HCT116 (cell line): Measurements from ENCODE around the gene HPCAL1. TPM values are rescaled to one million over a fixed set of nuclear protein-coding genes. Genes with fewer than 3 reads are reported as not detected.

Source experiments
- ATAC-seq: fragments of 200-7000 bp; cut with Tn5 transposase; 2 replicates; pipeline ENCODE4 v1.9.1; 2020; ENCODE audit warnings: mild to moderate bottlenecking, moderate library complexity
- BruUV-seq: library from RNA; stranded (reverse); fragments of 400-500 nt; replicated peaks from 2 replicates; lab custom pipeline; 2021; lab: Mats Ljungman, UMichigan
- CTCF ChIA-PET: fragments of 300-600 bp; sonication (Branson Sonifier 250); formaldehyde crosslinking; loops from one replicate; lab custom pipeline; 2021; ENCODE audit warnings: antibody characterized with exemption; lab: Charles Lee
- POLR2A ChIA-PET: fragments of 300-600, 350-600 bp; sonication (Branson Sonifier 250); formaldehyde crosslinking; loops from one replicate; lab custom pipeline; 2021; ENCODE audit warnings: antibody characterized with exemption; lab: Charles Lee
- RAD21 ChIA-PET, 2 experiments: fragments of 300-600 bp; sonication (Branson Sonifier 250); formaldehyde crosslinking; loops; one replicate each; lab custom pipeline; 2023; ENCODE audit warnings: low total read pairs in 2 of 2; ENCODE audit not compliant: uncharacterized antibody in 2 of 2, unreplicated experiment in 2 of 2, low non-redundant PET in 1 of 2; lab: Charles Lee
- DNase-seq: peaks from one replicate; pipeline ENCODE4 v3.0.0-alpha.2; 2010; ENCODE audit warnings: low read depth, low spot score
- H2AFZ ChIP-seq: fragments of 200-600 bp; shearing (Covaris generic), sonication (generic); 2 replicates; pipeline ENCODE4 v1.6.1; 2017; ENCODE audit warnings: low read depth, mixed run types, mixed read lengths, antibody characterized with exemption, low read length; ENCODE audit not compliant: poor library complexity, severe bottlenecking
- H3K27ac ChIP-seq: 2 replicates; pipeline ENCODE4 v1.5.1; 2012; ENCODE audit warnings: low read depth, low read length
- H3K27me3 ChIP-seq: fragments of 200-600 bp; sonication (generic); 2 replicates; pipeline ENCODE4 v1.6.1; 2016; ENCODE audit warnings: mixed run types, low read length, mixed read lengths; ENCODE audit not compliant: insufficient read depth
- H3K36me3 ChIP-seq, 2 experiments: fragments of 200-500 bp in 1 of 2; fragments of 200-600 bp in 1 of 2; sonication (Bioruptor generic) in 1 of 2; sonication (generic) in 1 of 2; 2 replicates each; pipeline versions ENCODE4 v1.5.1 to v1.6.1; 2014 to 2016; ENCODE audit warnings: low read length in 2 of 2, inconsistent platforms in 1 of 2, mixed read lengths in 1 of 2, mixed run types in 1 of 2; ENCODE audit not compliant: insufficient read depth in 2 of 2, control insufficient read depth in 1 of 2
- H3K4me1 ChIP-seq, 2 experiments: fragments of 200-600 bp in 1 of 2; sonication (generic) in 1 of 2; 2 replicates each; pipeline versions ENCODE4 v1.5.1 to v1.6.1; 2012 to 2017; ENCODE audit warnings: low read length in 2 of 2, inconsistent platforms in 1 of 2, mild to moderate bottlenecking in 1 of 2, mixed read lengths in 1 of 2, mixed run types in 1 of 2, moderate library complexity in 1 of 2; ENCODE audit not compliant: insufficient read depth in 2 of 2, control insufficient read depth in 1 of 2
- H3K4me2 ChIP-seq: fragments of 200-600 bp; sonication (generic); 2 replicates; pipeline ENCODE4 v1.6.1; 2017; ENCODE audit warnings: mixed run types, low read length, mixed read lengths
- H3K4me3 ChIP-seq, 2 experiments: fragments of 200-600 bp in 1 of 2; sonication (generic) in 1 of 2; replicated peaks in 1 of 2; 2 replicates each; pipeline ENCODE4 v1.5.1; 2011 to 2016; ENCODE audit warnings: low read length in 2 of 2, control low read depth in 1 of 2, low read depth in 1 of 2, mild to moderate bottlenecking in 1 of 2, mixed read lengths in 1 of 2, mixed run types in 1 of 2
- H3K79me2 ChIP-seq: fragments of 200-600 bp; sonication (generic); 2 replicates; pipeline ENCODE4 v1.6.1; 2017; ENCODE audit warnings: mild to moderate bottlenecking, mixed run types, low read length, moderate library complexity, mixed read lengths; ENCODE audit not compliant: insufficient read depth
- H3K9ac ChIP-seq: fragments of 200-600 bp; sonication (generic); 2 replicates; pipeline ENCODE4 v1.6.1; 2016; ENCODE audit warnings: low read length, mixed read lengths
- H3K9me2 ChIP-seq: fragments of 200-600 bp; sonication (generic), shearing (Covaris generic); 2 replicates; pipeline ENCODE4 v1.6.1; 2017; ENCODE audit warnings: mixed run types, mild to moderate bottlenecking, moderate library complexity; ENCODE audit not compliant: insufficient read depth
- H3K9me3 ChIP-seq, 2 experiments: fragments of 200-500 bp in 1 of 2; fragments of 200-600 bp in 1 of 2; sonication (Bioruptor generic) in 1 of 2; sonication (generic) in 1 of 2; 2 replicates each; pipeline ENCODE4 v1.6.1; 2014 to 2017; ENCODE audit warnings: low read length in 2 of 2, mixed read lengths in 2 of 2, inconsistent platforms in 1 of 2, low read depth in 1 of 2, mild to moderate bottlenecking in 1 of 2, mixed run types in 1 of 2, moderate library complexity in 1 of 2; ENCODE audit not compliant: control insufficient read depth in 1 of 2, insufficient read depth in 1 of 2
- H4K20me1 ChIP-seq: fragments of 200-600 bp; sonication (generic), shearing (Covaris generic); 2 replicates; pipeline ENCODE4 v1.6.1; 2017; ENCODE audit warnings: mixed run types, mild to moderate bottlenecking, moderate library complexity; ENCODE audit not compliant: insufficient read depth
- CBX3 ChIP-seq: IDR thresholded peaks from 2 replicates; pipeline ENCODE4 v1.6.1; 2012; ENCODE audit warnings: low read depth
- EGR1 ChIP-seq: IDR thresholded peaks from 2 replicates; pipeline ENCODE4 v1.6.1; 2012; ENCODE audit warnings: low read depth
- ELF1 ChIP-seq: IDR thresholded peaks from 2 replicates; pipeline ENCODE4 v1.6.1; 2012; ENCODE audit warnings: low read depth, borderline replicate concordance
- FOSL1 ChIP-seq: IDR thresholded peaks from 2 replicates; pipeline ENCODE4 v1.6.1; 2012; ENCODE audit warnings: low read depth
- RAD21 ChIP-seq: IDR thresholded peaks from 2 replicates; pipeline ENCODE4 v1.6.1; 2012; ENCODE audit warnings: low read depth, mild to moderate bottlenecking
- SIN3A ChIP-seq: IDR thresholded peaks from 2 replicates; pipeline ENCODE4 v1.6.1; 2012; ENCODE audit warnings: low read depth
- SP1 ChIP-seq: IDR thresholded peaks from 2 replicates; pipeline ENCODE4 v1.6.1; 2012; ENCODE audit warnings: low read depth
- SRF ChIP-seq: IDR thresholded peaks from 2 replicates; pipeline ENCODE4 v1.6.1; 2012; ENCODE audit warnings: low read depth
- TCF7L2 ChIP-seq: IDR thresholded peaks from 2 replicates; pipeline ENCODE4 v1.7.0; 2011; ENCODE audit warnings: borderline replicate concordance, inconsistent platforms; ENCODE audit not compliant: insufficient read depth, insufficient read length; ENCODE audit errors: extremely low read depth
- intact Hi-C: fragments of 100-400 bp; cut with micrococcal nuclease; formaldehyde crosslinking; loops from 2 replicates; pipeline ENCODE4 v1.10.0; 2022
- total RNA-seq: library from RNA; stranded (reverse); gene quantifications from one replicate; pipeline ENCODE4 v1.2.1, GENCODE V29; 2021; ENCODE audit not compliant: unreplicated experiment

The HPCAL1 gene
- total RNA-seq, 1 experiment from 2014 or later = 111 TPM

GRCh38 chr2:10353931-10354330, 51.2 kb downstream of the HPCAL1 start:
- no peaks in the 10 kb centered on the region for H3K9me3 ChIP-seq
- intact Hi-C loops = no loop called here
- ChIA-PET RAD21 (no interaction called here), POLR2A (no interaction called here), CTCF (no interaction called here)
- no peak overlapping the region for H3K27ac ChIP-seq
- no peak overlapping the region for H3K4me2 ChIP-seq
- no peak overlapping the region for H2AFZ ChIP-seq
- no peak overlapping the region for H3K4me3 ChIP-seq
- H3K4me1 ChIP-seq = peaks cover 9 to 12% of the 10 kb centered on the region in 2 experiments
- no peak for TF ChIP-seq SRF
- TF ChIP-seq ELF1 = no peak
- TF ChIP-seq RAD21 = no peak
- TF ChIP-seq EGR1 = no peak
- TF ChIP-seq TCF7L2 = no peak
- no peak for TF ChIP-seq FOSL1
- TF ChIP-seq CBX3 = no peak
- TF ChIP-seq SIN3A = no peak
- H3K27me3 ChIP-seq = no peaks in the 10 kb centered on the region
- no peak for ATAC-seq
- peaks cover 6% of the 10 kb centered on the region; the same call in 1 of the 2 replicates for H4K20me1 ChIP-seq
- no peaks in the 10 kb centered on the region for H3K36me3 ChIP-seq
- H3K79me2 ChIP-seq = peaks cover 88% of the 10 kb centered on the region
- no TSS peak for BruUV-seq
- no peaks in the 10 kb centered on the region for H3K9me2 ChIP-seq
- DNase-seq = no peak
- no peak overlapping the region for H3K9ac ChIP-seq

DNA sequence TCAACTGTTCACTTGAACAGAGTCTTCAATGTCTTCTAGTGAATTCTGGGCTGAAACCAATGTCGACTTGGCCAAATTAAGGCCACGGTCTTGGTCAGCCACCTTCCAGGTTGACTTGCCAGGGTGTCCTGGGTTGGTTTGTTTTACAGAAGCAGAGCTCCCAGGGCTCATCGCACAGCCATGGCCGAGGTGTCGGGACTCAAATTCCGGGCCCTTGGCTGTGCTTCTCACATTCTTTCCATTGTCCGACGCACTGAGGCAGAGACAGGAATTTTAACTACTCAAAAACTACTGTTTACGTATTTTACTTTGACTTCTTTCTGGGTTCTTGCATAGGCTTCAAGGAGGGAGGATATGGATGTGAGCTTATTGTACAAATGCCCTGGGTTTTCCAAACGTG, 51.7 kb downstream of the HPCAL1 start:
- Histone ChIP-seq H3K79me2 (peaks cover 85% of the 10 kb centered on the region), H4K20me1 (peaks cover 4% of the 10 kb centered on the region; the same call in 1 of the 2 replicates), H3K4me2 (no peak overlapping the region), H3K4me3 (no peak overlapping the region), H3K9me2 (no peaks in the 10 kb centered on the region), H3K4me1 (peaks cover 9 to 12% of the 10 kb centered on the region in 2 experiments), H2AFZ (no peak overlapping the region), H3K36me3 (no peaks in the 10 kb centered on the region), H3K9me3 (no peaks in the 10 kb centered on the region), H3K27me3 (no peaks in the 10 kb centered on the region), H3K9ac (no peak overlapping the region), H3K27ac (no peak overlapping the region)
- BruUV-seq = no TSS peak
- DNase-seq (no peak), ATAC-seq (no peak)
- no peak for TF ChIP-seq SP1
- CTCF ChIA-PET = no interaction called here
- intact Hi-C loops = no loop called here
- RAD21 ChIA-PET = no interaction called here
- POLR2A ChIA-PET = no interaction called here
